ENCODE data around the gene FUT9. TPM values are rescaled to one million over a fixed set of nuclear protein-coding genes. Genes with fewer than 3 reads are reported as not detected.

Gene FUT9
- polyA plus RNA-seq, 3 donors: not detected

GRCh38 chr6:95991906-95992305, 23.9 kb upstream of the FUT9 start:
- TF ChIP-seq CTCF (IDR thresholded peaks at IDR 0.05): no peak
- no peak overlapping the region for H3K27ac ChIP-seq (ENCODE audit: low read depth in 1 of 2, low read length in 2 of 2)
- Mint-ChIP-seq H3K4me3 (no peak overlapping the region), H3K9me3 (peaks cover 7 to 23% (median 14%) of the 10 kb centered on the region in 7 donors), H3K36me3 (no peaks in the 10 kb centered on the region), H3K4me1 (no peaks in the 10 kb centered on the region), H3K27ac (no peak overlapping the region), H3K27me3 (ENCODE audit: low read depth in 3 of 3) (no peaks in the 10 kb centered on the region)
- H3K4me3 ChIP-seq (replicated peaks in 1 of 3; ENCODE audit: low read depth in 2 of 3, low read length in 3 of 3): no peak overlapping the region
- H3K4me1 ChIP-seq (ENCODE audit: control insufficient read depth in 1 of 2, insufficient read depth in 2 of 2, low read length in 2 of 2): no peaks in the 10 kb centered on the region
- intact Hi-C loops (cut with micrococcal nuclease): no loop called here
- no peaks in the 10 kb centered on the region for H3K36me3 ChIP-seq (replicated peaks in 1 of 2; ENCODE audit: control insufficient read depth in 1 of 2, insufficient read depth in 2 of 2, low read length in 2 of 2)
- no peak for DNase-seq
- no peak overlapping the region for H3K9ac ChIP-seq (ENCODE audit: insufficient read depth, low read length, poor library complexity, severe bottlenecking)
- H3K27me3 ChIP-seq (ENCODE audit: control insufficient read depth in 2 of 2, insufficient read depth in 2 of 2, low read length in 2 of 2): no peaks in the 10 kb centered on the region
- H3K4me2 ChIP-seq (replicated peaks; ENCODE audit: extremely low read depth, low read length, poor library complexity, severe bottlenecking): no peak overlapping the region
- WGBS (ENCODE audit: insufficient coverage): 94% methylated on average over 3 of the region's 5 CpGs
- H4K20me1 ChIP-seq (ENCODE audit: insufficient read depth, low read length): no peaks in the 10 kb centered on the region
- H2AFZ ChIP-seq (ENCODE audit: insufficient read depth, low read depth, low read length, poor library complexity, severe bottlenecking): no peak overlapping the region
- H3K79me2 ChIP-seq (ENCODE audit: insufficient read depth, low read length): no peaks in the 10 kb centered on the region
- H3K9me3 ChIP-seq (replicated peaks in 1 of 2; ENCODE audit: control insufficient read depth in 1 of 2, insufficient read depth in 1 of 2, low read length in 2 of 2): peaks cover 20 to 24% of the 10 kb centered on the region in 2 donors

GRCh38 chr6:95994151-95994550, 21.6 kb upstream of the FUT9 start:
- no peak for DNase-seq
- H3K4me1 Mint-ChIP-seq: no peaks in the 10 kb centered on the region
- Histone ChIP-seq H3K79me2 (ENCODE audit: insufficient read depth, low read length) (no peaks in the 10 kb centered on the region), H3K27ac (ENCODE audit: low read depth in 1 of 2, low read length in 2 of 2) (no peak overlapping the region), H3K4me3 (replicated peaks in 1 of 3; ENCODE audit: low read depth in 2 of 3, low read length in 3 of 3) (no peak overlapping the region), H3K36me3 (replicated peaks in 1 of 2; ENCODE audit: control insufficient read depth in 1 of 2, insufficient read depth in 2 of 2, low read length in 2 of 2) (no peaks in the 10 kb centered on the region), H3K4me2 (replicated peaks; ENCODE audit: extremely low read depth, low read length, poor library complexity, severe bottlenecking) (no peak overlapping the region), H3K27me3 (ENCODE audit: control insufficient read depth in 2 of 2, insufficient read depth in 2 of 2, low read length in 2 of 2) (no peaks in the 10 kb centered on the region), H4K20me1 (ENCODE audit: insufficient read depth, low read length) (no peaks in the 10 kb centered on the region), H2AFZ (ENCODE audit: insufficient read depth, low read depth, low read length, poor library complexity, severe bottlenecking) (no peak overlapping the region), H3K4me1 (ENCODE audit: control insufficient read depth in 1 of 2, insufficient read depth in 2 of 2, low read length in 2 of 2) (no peaks in the 10 kb centered on the region), H3K9me3 (replicated peaks in 1 of 2; ENCODE audit: control insufficient read depth in 1 of 2, insufficient read depth in 1 of 2, low read length in 2 of 2) (peaks cover 20 to 22% of the 10 kb centered on the region in 2 donors), H3K9ac (ENCODE audit: insufficient read depth, low read length, poor library complexity, severe bottlenecking) (no peak overlapping the region)
- H3K27me3 Mint-ChIP-seq (ENCODE audit: low read depth in 3 of 3): no peaks in the 10 kb centered on the region
- intact Hi-C loops (cut with micrococcal nuclease): no loop called here
- no peak for TF ChIP-seq CTCF (IDR thresholded peaks at IDR 0.05)
- H3K27ac Mint-ChIP-seq: no peak overlapping the region
- H3K4me3 Mint-ChIP-seq: no peak overlapping the region
- H3K9me3 Mint-ChIP-seq: peaks cover 5 to 20% (median 14%) of the 10 kb centered on the region in 7 donors
- WGBS (ENCODE audit: insufficient coverage): 83% methylated on average over 2 of the region's 4 CpGs
- H3K36me3 Mint-ChIP-seq: no peaks in the 10 kb centered on the region

Data from CD14-positive monocyte (primary cell).